GM19193 (cell line): ENCODE measurements around the gene KIAA0825.

Experiments used
- POLR2A ChIP-seq: IDR thresholded peaks from 4 replicates; pipeline ENCODE4 v1.6.1; 2011; ENCODE audit not compliant: insufficient read depth, insufficient read length; ENCODE audit errors: extremely low read depth

The KIAA0825 gene

GRCh38 chr5:94197970-94198369, 420.4 kb downstream of the KIAA0825 start:
- no peak for TF ChIP-seq POLR2A

- no peak for TF ChIP-seq POLR2A
Observed at GRCh38 chr5:94196953-94197352, 421.5 kb downstream of the KIAA0825 start.

- TF ChIP-seq POLR2A, result no peak
Observed at GRCh38 chr5:94192658-94193391, 425.6 kb downstream of the KIAA0825 start.

- no peak for TF ChIP-seq POLR2A
Observed at GRCh38 chr5:94191604-94192003, 426.8 kb downstream of the KIAA0825 start.

GRCh38 chr5:94188725-94189124, 429.7 kb downstream of the KIAA0825 start:
- TF ChIP-seq POLR2A, result no peak

GRCh38 chr5:94184870-94185269, 433.5 kb downstream of the KIAA0825 start:
- no peak for TF ChIP-seq POLR2A

- no peak for TF ChIP-seq POLR2A
Observed at GRCh38 chr5:94181895-94182294, 436.5 kb downstream of the KIAA0825 start.

GRCh38 chr5:94180761-94181160, 437.6 kb downstream of the KIAA0825 start:
- no peak for TF ChIP-seq POLR2A

- TF ChIP-seq POLR2A, result no peak
Observed at GRCh38 chr5:94175912-94176311, 442.5 kb downstream of the KIAA0825 start.

GRCh38 chr5:94174748-94175411, 443.5 kb downstream of the KIAA0825 start:
- no peak for TF ChIP-seq POLR2A

- TF ChIP-seq POLR2A, result no peak
Observed at GRCh38 chr5:94173100-94173499, 445.3 kb downstream of the KIAA0825 start.

GRCh38 chr5:94168151-94168550, 450.3 kb downstream of the KIAA0825 start:
- TF ChIP-seq POLR2A, result no peak

GRCh38 chr5:94161801-94162200, 456.6 kb downstream of the KIAA0825 start:
- no peak for TF ChIP-seq POLR2A

- no peak for TF ChIP-seq POLR2A
Observed at GRCh38 chr5:94159144-94159543, 459.3 kb downstream of the KIAA0825 start.

GRCh38 chr5:94157704-94158539, 460.5 kb downstream of the KIAA0825 start:
- TF ChIP-seq POLR2A, result no peak

- TF ChIP-seq POLR2A, result no peak
Observed at GRCh38 chr5:94154672-94155071, 463.7 kb downstream of the KIAA0825 start.

- no peak for TF ChIP-seq POLR2A
Observed at GRCh38 chr5:94153736-94154450, 464.5 kb downstream of the KIAA0825 start.
